ENCODE measurements around the gene ADK.
A peak's percentile ranks its signal among the peaks of the same experiment; 100 is the strongest.

ADK gene

DNA sequence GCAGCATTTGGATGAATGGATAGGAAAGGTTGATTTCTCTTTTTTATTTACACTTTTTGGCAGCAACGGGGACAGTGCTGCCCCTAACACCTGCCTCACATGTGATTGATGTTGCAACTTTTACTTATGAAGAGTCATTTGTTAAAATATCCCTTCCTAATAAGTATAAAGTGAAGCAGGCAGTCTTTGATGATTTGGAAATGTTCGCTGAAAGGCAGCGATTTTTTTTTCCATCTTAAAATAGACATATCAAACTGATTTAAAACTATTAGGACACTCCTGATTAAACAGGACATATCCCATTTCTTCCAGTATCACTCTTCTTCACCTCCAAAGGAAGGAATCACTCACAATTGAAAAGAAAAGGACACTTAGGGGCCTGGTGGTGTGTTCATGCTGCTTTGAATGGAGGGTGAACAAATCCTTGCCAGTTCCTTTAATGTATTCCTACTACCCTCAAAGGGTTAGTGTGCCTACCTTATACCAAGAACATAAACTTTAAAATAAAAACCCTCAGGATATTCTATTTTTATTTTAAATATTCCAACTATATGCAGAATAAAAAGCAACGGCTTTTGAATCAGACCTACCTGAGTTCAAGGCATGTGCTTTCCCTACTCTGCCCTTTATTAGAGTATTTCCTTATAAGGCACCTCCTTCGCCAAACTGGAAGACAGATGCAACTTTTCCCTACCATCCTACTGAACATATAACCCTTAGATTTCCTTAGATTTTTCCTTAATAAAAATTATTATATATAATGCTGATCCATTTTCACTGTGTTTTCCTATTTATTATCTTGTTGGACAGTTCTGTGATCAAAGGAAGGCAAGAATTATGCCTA lies 1.1 kb downstream of the ADK start:
- Histone ChIP-seq H3K27ac (peak overlapping the region; percentile 74; the same call in 1 of the 2 replicates), H4K20me1 (ENCODE audit: insufficient read depth) (0 out of 2 replicates have a peak, but pooled peaks cover 6% of the 10 kb centered on the region), H2AFZ (ENCODE audit: low read depth) (peak overlapping the region; percentile 63), H3K4me2 (peak overlapping the region; percentile 91), H3K36me3 (ENCODE audit: insufficient read depth) (no peaks in the 10 kb centered on the region), H3K4me1 (ENCODE audit: low read depth, poor library complexity, severe bottlenecking) (peaks cover 40% of the 10 kb centered on the region), H3K9ac (peak overlapping the region; percentile 82), H3K79me2 (ENCODE audit: insufficient read depth, low read depth) (peaks cover 76% of the 10 kb centered on the region), H3K27me3 (ENCODE audit: insufficient read depth, low read depth) (no peaks in the 10 kb centered on the region), H3K4me3 (IDR thresholded peaks at IDR 0.05; ENCODE audit: insufficient read depth, low read depth, low read length) (peak overlapping the region; percentile 25)
- TF ChIP-seq, protein P1, sequence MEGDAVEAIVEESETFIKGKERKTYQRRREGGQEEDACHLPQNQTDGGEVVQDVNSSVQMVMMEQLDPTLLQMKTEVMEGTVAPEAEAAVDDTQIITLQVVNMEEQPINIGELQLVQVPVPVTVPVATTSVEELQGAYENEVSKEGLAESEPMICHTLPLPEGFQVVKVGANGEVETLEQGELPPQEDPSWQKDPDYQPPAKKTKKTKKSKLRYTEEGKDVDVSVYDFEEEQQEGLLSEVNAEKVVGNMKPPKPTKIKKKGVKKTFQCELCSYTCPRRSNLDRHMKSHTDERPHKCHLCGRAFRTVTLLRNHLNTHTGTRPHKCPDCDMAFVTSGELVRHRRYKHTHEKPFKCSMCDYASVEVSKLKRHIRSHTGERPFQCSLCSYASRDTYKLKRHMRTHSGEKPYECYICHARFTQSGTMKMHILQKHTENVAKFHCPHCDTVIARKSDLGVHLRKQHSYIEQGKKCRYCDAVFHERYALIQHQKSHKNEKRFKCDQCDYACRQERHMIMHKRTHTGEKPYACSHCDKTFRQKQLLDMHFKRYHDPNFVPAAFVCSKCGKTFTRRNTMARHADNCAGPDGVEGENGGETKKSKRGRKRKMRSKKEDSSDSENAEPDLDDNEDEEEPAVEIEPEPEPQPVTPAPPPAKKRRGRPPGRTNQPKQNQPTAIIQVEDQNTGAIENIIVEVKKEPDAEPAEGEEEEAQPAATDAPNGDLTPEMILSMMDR (conservative IDR thresholded peaks at IDR 0.05; ENCODE audit: low read depth, low read length), result no peak

DNA sequence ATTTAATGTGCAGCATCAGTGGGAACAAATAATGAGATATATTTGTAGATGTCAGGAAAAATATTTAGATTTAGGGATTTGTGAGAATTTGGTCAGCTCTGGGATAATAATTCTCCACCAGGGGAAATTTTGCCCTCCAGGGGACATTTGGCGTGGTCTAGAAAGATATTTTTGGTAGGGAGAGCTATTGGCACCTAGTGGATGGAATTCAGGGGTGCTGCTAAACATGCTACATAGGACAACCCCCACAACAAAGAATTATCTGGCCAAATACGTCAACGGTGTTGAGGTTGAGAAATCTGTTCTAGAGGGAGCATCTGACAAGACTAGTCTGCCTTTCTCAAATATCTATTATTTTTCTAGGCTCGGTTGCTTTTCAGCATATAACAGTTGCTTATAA lies 2.1 kb downstream of the ADK start:
- Histone ChIP-seq H3K4me1 (ENCODE audit: low read depth, poor library complexity, severe bottlenecking) (peaks cover 47% of the 10 kb centered on the region), H3K4me2 (peak overlapping the region; percentile 91), H3K4me3 (IDR thresholded peaks at IDR 0.05; ENCODE audit: insufficient read depth, low read depth, low read length) (no peak overlapping the region), H3K27ac (no peak overlapping the region), H2AFZ (ENCODE audit: low read depth) (no peak overlapping the region), H4K20me1 (ENCODE audit: insufficient read depth) (0 out of 2 replicates have a peak, but pooled peaks cover 6% of the 10 kb centered on the region), H3K36me3 (ENCODE audit: insufficient read depth) (no peaks in the 10 kb centered on the region), H3K79me2 (ENCODE audit: insufficient read depth, low read depth) (peaks cover 66% of the 10 kb centered on the region), H3K9ac (no peak overlapping the region), H3K27me3 (ENCODE audit: insufficient read depth, low read depth) (no peaks in the 10 kb centered on the region)
- TF ChIP-seq, protein P1 (conservative IDR thresholded peaks at IDR 0.05; ENCODE audit: low read depth, low read length), result no peak

DNA sequence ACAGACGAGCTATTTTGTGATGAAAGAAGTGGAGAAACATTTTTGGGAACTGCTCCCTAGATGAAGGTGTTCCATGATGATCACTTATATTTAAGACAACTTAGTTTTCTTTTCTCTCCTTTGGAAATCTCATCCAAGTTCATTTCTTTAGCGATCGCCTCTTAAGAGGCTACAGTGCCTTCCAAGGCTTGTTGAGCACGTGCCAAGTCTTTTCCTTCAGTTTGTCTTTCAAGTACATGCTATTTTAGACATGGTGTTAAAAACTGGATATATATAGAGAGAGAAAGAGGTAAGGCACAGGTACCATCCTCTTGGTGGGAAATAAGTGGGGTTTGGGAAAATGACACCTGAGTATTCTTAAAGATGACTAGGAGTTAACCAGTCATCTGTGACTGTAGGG lies 2.7 kb downstream of the ADK start:
- no peak overlapping the region for H3K9ac ChIP-seq
- H4K20me1 ChIP-seq (ENCODE audit: insufficient read depth), result 0 out of 2 replicates have a peak, but pooled peaks cover 6% of the 10 kb centered on the region
- peaks cover 62% of the 10 kb centered on the region for H3K79me2 ChIP-seq (ENCODE audit: insufficient read depth, low read depth)
- no peaks in the 10 kb centered on the region for H3K27me3 ChIP-seq (ENCODE audit: insufficient read depth, low read depth)
- no peak overlapping the region for H3K4me2 ChIP-seq
- H3K36me3 ChIP-seq (ENCODE audit: insufficient read depth), result no peaks in the 10 kb centered on the region
- TF ChIP-seq, protein P1 (conservative IDR thresholded peaks at IDR 0.05; ENCODE audit: low read depth, low read length), result no peak
- no peak overlapping the region for H3K4me3 ChIP-seq (IDR thresholded peaks at IDR 0.05; ENCODE audit: insufficient read depth, low read depth, low read length)
- H3K27ac ChIP-seq, result no peak overlapping the region
- H3K4me1 ChIP-seq (ENCODE audit: low read depth, poor library complexity, severe bottlenecking), result peaks cover 48% of the 10 kb centered on the region
- no peak overlapping the region for H2AFZ ChIP-seq (ENCODE audit: low read depth)

DNA sequence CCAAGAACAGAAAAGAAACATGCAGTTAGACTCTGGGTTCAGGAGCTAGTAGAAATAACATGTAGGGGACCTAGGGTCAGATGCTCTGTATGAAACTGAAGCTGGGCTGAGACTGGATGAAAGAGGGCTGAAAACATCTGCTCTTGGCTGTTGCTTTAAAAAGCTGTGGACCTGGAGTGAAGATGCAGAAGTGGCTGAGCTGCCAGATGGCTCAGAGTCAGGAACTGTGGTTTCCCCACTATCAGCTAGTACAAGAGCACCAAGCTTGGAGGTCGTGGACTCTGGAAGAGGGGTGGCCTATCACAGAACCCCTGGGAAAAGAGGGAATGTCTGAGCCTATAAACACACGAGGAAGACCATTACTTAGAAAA lies 5.9 kb downstream of the ADK start:
- peak overlapping the region; percentile 67 for H3K4me2 ChIP-seq

More for the DNA sequence above, 5.9 kb downstream of the ADK start:
- Histone ChIP-seq H3K27me3 (ENCODE audit: insufficient read depth, low read depth) (no peaks in the 10 kb centered on the region), H3K79me2 (ENCODE audit: insufficient read depth, low read depth) (peaks cover 50% of the 10 kb centered on the region; the same call in 1 of the 2 replicates), H4K20me1 (ENCODE audit: insufficient read depth) (0 out of 2 replicates have a peak, but pooled peaks cover 6% of the 10 kb centered on the region), H3K36me3 (ENCODE audit: insufficient read depth) (no peaks in the 10 kb centered on the region), H3K27ac (peak overlapping the region; percentile 44; the same call in 1 of the 2 replicates), H3K9ac (no peak overlapping the region; the same call in 1 of the 2 replicates), H2AFZ (ENCODE audit: low read depth) (no peak overlapping the region), H3K4me3 (IDR thresholded peaks at IDR 0.05; ENCODE audit: insufficient read depth, low read depth, low read length) (no peak overlapping the region), H3K4me1 (ENCODE audit: low read depth, poor library complexity, severe bottlenecking) (peaks cover 43% of the 10 kb centered on the region)
- TF ChIP-seq, protein P1 (conservative IDR thresholded peaks at IDR 0.05; ENCODE audit: low read depth, low read length), result no peak
